GM18858 (cell line): ENCODE measurements around the gene NINJ1.

Experiments used
- ATAC-seq: cut with Tn5 transposase; IDR thresholded peaks from one replicate; pipeline ENCODE4 v1.9.1; 2021; ENCODE audit not compliant: unreplicated experiment

The NINJ1 gene

GRCh38 chr9:93090091-93090655, 43.9 kb downstream of the NINJ1 start:
- ATAC-seq, result no peak

DNA sequence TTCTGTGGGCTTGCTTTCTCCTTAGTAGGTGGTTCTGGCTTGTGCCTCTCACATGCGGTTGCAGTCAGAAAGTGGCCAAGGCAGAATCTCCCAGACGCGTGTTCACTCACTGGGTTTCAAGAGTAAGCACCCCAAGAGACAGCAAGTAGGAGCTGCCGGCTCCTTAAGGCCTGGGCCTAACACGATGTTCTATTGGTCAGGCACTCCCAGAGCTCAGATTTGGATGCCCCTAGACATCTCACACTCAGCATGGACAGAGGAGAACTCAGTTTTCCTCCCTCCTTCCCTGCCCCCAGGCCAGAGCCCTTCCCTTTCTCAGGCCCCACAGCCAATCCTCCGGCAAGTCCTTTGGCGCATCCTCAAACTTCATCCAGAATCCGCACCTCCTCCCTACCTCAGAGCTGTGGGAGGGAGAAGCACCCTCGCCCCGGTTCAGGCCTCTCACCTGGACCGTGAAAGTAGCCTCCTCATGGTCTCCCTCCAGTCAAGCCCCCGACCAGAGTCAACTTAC, 44.5 kb downstream of the NINJ1 start:
- ATAC-seq, result no peak

GRCh38 chr9:93089024-93089423, 45.0 kb downstream of the NINJ1 start:
- ATAC-seq, result no peak

DNA sequence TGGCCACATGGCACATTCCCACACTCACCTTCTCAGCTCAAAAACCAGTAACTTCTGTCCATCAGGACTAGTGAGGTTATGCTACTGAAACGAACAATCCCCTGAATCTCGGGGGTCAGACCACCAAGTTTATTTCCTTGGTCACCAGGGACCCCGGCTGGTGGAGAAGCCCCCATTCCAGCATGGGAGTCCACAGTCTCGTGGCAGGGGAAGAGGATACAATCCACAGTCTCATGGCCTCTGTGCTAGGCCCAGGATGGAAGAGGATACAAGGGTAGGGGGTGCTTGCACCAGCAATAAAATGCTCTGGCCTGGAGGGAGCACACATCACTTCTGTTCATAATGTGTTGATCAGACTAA, 45.4 kb downstream of the NINJ1 start:
- ATAC-seq, result no peak

DNA sequence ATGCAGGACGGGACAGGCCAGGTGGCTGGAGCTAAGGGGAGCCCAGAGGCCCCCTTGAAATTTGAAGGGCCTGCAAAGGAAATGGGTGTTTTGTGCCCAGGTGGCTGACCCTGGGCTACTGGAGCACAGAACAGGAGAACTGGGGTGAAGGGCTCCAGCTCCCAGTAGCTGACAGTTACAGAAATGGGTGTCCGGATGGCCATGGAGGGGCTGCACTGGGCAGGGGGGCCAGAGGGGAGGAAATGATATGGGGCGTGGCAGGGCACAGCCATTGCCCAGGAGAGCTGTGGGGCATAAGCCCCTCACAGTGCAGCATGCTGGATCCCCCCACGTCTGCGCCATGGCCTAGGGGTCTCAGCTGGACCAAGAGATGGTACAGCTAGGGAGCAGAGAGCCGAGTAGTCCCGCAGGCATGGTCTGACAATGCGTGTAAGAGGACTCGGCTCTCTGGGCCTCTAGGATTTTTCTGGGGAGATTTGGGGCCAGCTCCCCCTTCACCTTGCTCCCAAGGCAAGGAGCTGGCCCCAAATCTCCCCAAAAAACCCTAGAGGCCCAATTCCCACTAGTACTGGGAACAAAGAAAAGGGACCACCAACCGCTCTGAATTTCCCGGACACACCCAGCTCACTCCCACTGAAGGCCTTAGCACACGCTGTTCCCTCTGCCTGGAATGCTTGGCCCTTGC, 45.9 kb downstream of the NINJ1 start:
- no peak for ATAC-seq

DNA sequence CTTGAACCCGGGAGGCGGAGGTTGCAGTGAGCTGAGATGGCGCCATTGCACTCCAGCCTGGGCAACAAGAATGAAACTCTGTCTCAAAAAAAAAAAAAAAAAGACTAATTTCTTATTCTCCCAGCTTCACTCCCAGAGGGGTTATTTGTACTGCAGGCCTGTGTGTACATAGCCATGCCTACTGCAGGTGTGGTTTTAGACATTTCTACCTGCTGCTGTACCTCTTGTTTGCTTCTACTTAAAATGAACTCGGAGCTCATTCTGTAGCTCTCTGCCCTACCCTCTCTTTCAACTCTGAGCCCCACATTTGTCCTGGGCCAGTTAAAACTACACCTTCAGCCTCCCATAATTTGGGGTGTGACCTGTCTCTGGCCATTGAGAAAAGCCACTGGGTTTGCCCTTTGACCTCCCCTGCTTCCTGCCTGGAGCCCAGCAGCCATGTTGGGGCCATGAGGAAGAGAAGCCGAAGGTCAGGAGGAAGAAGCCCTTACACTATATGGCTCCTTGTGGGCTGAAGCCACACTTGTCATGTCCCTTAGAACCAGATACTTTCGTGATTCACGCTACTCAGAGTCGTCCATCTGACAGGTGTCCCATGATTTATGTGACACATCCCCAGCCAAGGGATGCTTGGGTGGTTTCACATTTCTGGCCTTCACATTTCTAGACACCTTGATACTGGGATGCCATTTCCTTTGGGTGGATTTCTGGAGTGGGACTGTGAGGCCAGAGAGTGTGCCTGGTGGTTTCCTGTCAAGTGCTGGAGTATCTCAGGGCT, 47.4 kb downstream of the NINJ1 start:
- ATAC-seq, result no peak

DNA sequence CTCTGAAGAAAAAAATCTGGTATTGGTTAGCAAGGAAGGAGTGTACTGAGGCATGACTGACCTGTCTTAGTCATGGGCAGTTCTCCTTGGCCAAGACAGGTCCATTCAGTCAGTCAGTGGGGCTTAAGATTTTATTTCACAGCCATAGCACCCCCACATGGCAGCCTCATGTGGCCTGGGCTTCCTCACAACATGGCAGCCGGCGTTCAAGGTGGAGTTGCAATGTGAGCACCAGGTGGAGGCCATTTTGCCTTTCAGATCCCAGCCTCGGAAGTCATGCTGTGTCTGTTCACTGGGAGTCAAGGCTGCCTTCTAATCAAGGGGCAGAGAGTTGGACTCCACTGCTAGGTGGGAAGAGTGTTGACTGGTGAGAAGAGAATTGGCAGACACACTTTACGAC, 48.4 kb downstream of the NINJ1 start:
- ATAC-seq, result no peak

DNA sequence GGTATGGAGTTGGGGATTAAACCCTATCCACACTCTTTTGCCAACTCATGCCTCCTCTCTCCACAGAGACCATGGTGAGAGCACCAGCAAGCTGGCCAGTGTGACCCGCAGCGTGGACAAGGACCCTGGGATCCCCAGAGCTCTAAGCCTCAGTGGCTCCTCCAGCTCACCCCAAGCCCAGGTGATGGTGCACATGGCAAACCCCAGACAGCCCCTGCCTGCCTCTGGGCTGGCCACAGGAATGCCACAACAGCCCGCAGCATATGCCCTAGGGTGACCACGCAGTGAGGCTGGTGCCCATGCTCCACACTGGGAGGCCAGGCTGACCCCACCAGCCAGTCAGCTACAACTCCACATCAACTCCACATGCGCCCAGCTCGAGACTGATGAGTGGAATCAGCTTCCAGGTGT, 49.6 kb downstream of the NINJ1 start:
- ATAC-seq, result no peak

DNA sequence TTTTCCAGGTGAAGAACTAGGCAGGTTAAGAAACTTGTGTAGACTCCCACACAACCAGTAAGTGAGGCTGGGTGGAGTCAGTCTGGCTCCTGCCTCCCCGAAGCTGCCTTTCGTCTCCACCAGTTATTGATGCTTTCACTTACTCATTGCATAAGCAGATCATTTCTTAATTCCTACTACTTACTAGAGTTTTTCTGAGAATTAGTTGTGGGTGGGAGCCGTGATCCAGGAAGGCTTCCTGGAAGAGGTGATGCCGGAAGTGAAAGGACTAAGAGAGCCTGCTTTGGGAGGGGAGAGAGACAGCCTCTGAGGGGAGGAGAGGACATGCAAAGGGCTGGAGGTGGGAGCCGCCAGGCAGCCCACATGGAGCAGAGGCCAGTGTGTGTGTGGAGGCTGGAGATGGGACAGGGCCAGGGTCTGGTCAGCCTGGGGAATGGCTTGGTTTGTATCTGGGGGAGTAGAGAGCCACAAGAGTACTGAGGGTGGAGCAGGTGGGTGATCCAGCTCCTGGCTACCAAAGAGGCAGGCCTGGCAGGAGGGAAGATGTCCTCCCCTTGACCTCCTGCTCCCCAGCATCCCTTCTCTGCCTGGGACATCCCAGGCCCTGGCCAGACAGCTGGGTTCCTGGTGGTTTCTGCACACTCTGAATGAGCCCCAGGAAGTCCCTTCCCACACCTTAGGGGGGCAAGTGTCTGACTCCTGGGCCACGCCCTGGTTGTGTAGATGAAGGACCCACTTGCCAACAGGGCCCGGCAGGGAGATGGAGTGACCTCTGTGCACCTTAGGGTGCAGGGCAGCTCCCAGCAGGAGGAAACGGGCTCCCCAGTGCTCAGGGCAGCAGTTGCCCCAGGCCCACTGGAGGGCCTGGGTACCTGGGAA, 50.2 kb downstream of the NINJ1 start:
- ATAC-seq, result no peak

GRCh38 chr9:93082841-93083411, 51.1 kb downstream of the NINJ1 start:
- ATAC-seq, result no peak

- no peak for ATAC-seq
Observed at GRCh38 chr9:93081931-93082330, 52.1 kb downstream of the NINJ1 start.

DNA sequence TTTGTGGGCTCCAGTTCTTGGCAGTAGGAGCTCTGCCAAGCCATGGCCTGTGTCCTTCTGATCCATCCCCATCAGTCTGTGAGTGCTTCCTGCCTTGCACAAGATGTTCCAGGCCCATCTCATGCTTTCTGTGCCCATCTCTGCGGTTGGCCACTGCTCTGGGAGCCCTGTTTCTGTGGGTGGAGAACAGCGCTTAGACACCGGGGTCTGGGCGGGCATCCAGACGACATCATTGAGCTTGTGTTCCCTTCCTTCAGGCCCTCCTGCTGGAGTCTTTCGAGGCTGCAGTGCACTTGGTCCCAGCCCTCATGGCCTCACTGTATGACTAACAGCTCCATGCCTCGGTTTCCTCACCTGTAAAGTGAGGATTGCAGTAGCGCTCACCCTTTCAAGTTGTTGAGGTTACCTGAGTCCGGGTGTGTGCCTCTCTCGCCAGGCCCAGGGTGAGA, 52.9 kb downstream of the NINJ1 start:
- ATAC-seq, result no peak

GRCh38 chr9:93080406-93080805, 53.6 kb downstream of the NINJ1 start:
- no peak for ATAC-seq

GRCh38 chr9:93079371-93079770, 54.7 kb downstream of the NINJ1 start:
- no peak for ATAC-seq

DNA sequence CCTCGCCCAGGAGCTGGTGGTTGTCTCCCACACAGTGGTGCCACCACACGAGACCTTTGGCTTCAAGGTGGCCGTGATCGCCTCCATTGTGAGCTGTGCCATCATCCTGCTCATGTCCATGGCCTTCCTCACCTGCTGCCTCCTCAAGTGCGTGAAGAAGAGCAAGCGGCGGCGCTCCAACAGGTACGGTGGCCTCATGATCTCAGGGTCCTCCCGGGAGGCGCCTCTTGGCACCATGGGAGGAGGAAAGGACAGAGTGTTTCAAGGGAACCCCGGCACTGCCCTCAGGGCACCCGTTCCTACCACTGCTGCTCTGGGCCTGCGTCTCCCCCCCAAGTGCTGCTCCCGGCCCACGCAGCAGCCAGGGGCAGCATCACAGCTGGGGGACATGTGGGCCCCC, 56.2 kb downstream of the NINJ1 start:
- ATAC-seq, result no peak

DNA sequence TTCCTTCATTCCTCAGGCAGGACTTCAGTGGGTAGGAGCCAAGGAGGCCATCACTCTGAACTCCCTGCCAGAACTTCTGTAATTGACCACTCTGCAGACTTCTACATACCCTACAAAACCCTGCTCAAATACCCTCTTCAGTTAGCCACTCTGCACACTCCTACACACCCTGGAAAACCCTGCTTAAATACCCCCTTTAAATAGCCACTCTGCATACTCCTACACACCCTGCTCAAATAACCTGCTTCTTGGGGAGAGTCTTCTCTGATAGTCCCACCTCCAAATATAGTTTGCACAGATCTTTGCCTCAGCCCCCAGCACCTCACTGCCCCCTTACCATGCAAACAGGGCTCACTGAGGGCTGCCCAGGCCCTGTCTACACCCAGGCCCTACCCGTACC, 56.7 kb downstream of the NINJ1 start:
- no peak for ATAC-seq

GRCh38 chr9:93076792-93077128, 57.3 kb downstream of the NINJ1 start:
- ATAC-seq, result no peak

GRCh38 chr9:93076101-93076791, 57.8 kb downstream of the NINJ1 start:
- ATAC-seq, result no peak

- ATAC-seq, result no peak
Observed at GRCh38 chr9:93072383-93072795, 61.7 kb downstream of the NINJ1 start.
